ENCODE data around the gene ERC2.

ERC2 gene

DNA sequence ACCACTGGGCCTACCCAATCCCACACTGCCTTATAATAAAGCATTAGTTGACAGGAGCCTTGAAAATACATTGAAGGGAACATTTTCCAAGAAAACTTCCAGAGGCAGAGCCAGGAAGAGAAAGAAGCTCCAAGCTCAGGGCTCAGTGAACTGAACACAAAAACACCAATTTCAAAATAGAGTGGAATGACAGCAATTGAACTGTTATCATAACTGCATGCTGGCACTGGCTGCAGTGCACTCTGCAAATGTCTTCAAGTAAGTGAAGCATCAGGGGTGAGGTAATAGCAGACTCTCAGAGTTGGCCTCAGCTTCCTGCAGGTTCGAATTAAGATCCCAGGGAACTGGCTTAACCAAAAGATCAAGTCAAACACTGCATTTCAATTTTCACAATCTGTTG is 593.2 kb downstream of the ERC2 start:
- no peak for TF ChIP-seq CTCF (IDR thresholded peaks at IDR 0.05; ENCODE audit: low read depth, low read length)

GRCh38 chr3:55873523-55874254 is 594.6 kb downstream of the ERC2 start:
- H3K4me3 ChIP-seq (ENCODE audit: low read depth, low read length): no peak overlapping the region
- H3K36me3 ChIP-seq: no peaks in the 10 kb centered on the region
- DNase-seq: no peak
- no peak overlapping the region for H3K27ac ChIP-seq
- H3K9me3 ChIP-seq (ENCODE audit: severe bottlenecking): no peaks in the 10 kb centered on the region
- H3K27me3 ChIP-seq (ENCODE audit: insufficient read depth, low read depth, severe bottlenecking): no peaks in the 10 kb centered on the region
- TF ChIP-seq CTCF (IDR thresholded peaks at IDR 0.05; ENCODE audit: low read depth, low read length): no peak

More for the DNA sequence above, 593.2 kb downstream of the ERC2 start:
- H3K9me3 ChIP-seq (ENCODE audit: severe bottlenecking): no peaks in the 10 kb centered on the region
- no peak for DNase-seq
- no peaks in the 10 kb centered on the region for H3K27me3 ChIP-seq (ENCODE audit: insufficient read depth, low read depth, severe bottlenecking)
- H3K4me3 ChIP-seq (ENCODE audit: low read depth, low read length): no peak overlapping the region
- no peaks in the 10 kb centered on the region for H3K36me3 ChIP-seq
- H3K27ac ChIP-seq: no peak overlapping the region

DNA sequence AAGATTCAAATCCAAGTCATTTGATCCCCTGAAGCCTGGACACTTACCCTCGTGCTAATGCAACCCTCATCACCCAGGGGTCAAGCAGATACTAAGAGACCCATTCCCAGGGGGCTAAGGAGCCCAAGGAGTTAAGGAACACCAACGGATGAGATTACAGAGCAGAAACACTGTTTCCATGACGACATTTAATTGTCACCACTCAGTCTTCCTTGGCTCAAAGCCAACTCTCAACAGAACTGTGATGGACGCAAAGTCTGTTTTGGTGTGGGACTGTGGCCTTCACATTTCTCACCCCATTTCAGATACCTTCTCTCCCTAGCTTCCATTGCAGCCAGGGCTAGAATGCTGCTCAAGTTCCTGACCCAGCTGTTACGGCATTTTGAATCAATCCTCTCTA is 597.7 kb downstream of the ERC2 start:
- H3K27ac ChIP-seq: no peak overlapping the region
- H3K4me3 ChIP-seq (ENCODE audit: low read depth, low read length): no peak overlapping the region
- no peaks in the 10 kb centered on the region for H3K36me3 ChIP-seq
- DNase-seq: no peak
- no peaks in the 10 kb centered on the region for H3K27me3 ChIP-seq (ENCODE audit: insufficient read depth, low read depth, severe bottlenecking)
- no peak for TF ChIP-seq CTCF (IDR thresholded peaks at IDR 0.05; ENCODE audit: low read depth, low read length)
- no peaks in the 10 kb centered on the region for H3K9me3 ChIP-seq (ENCODE audit: severe bottlenecking)

DNA sequence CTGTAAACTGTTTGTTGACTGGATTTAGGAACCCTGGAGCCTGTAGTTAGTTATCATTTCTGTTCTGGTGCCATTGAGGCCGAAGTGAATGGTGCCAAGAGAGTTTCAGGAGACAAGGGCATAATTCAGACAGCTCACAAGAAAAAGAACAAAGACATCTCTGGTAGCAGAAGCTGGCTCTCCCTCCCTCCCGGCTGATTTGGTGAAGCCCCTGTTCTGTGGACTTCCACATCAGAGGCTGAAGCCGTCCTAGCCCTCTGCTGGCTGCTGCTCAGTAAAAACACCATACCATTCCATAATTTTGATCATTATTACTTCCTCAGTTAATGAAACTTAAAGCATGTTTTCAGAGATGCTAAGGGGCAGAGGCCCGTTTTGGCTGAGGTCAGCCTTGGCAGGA is 599.9 kb downstream of the ERC2 start:
- no peaks in the 10 kb centered on the region for H3K36me3 ChIP-seq
- no peak for TF ChIP-seq CTCF (IDR thresholded peaks at IDR 0.05; ENCODE audit: low read depth, low read length)
- no peaks in the 10 kb centered on the region for H3K9me3 ChIP-seq (ENCODE audit: severe bottlenecking)
- H3K4me3 ChIP-seq (ENCODE audit: low read depth, low read length): no peak overlapping the region
- no peak for DNase-seq
- no peaks in the 10 kb centered on the region for H3K27me3 ChIP-seq (ENCODE audit: insufficient read depth, low read depth, severe bottlenecking)
- no peak overlapping the region for H3K27ac ChIP-seq

GRCh38 chr3:55863028-55863427 is 605.2 kb downstream of the ERC2 start:
- Histone ChIP-seq H3K9me3 (ENCODE audit: severe bottlenecking) (no peaks in the 10 kb centered on the region), H3K4me3 (ENCODE audit: low read depth, low read length) (no peak overlapping the region), H3K27me3 (ENCODE audit: insufficient read depth, low read depth, severe bottlenecking) (no peaks in the 10 kb centered on the region), H3K36me3 (no peaks in the 10 kb centered on the region), H3K27ac (no peak overlapping the region)
- no peak for TF ChIP-seq CTCF (IDR thresholded peaks at IDR 0.05; ENCODE audit: low read depth, low read length)
- DNase-seq: no peak

Data from WERI-Rb-1 (cell line).